Hepatocyte (in vitro differentiated cells): ENCODE data around the gene TAF8.

Experiments
- EZH2 ChIP-seq: fragments of 200-600 bp; sonication (generic); IDR thresholded peaks from 2 replicates; pipeline ENCODE4 v1.6.1; 2016; ENCODE audit warnings: antibody characterized with exemption, mild to moderate bottlenecking, borderline replicate concordance
- EZH2phosphoT487 ChIP-seq: fragments of 200-600 bp; sonication (generic); IDR thresholded peaks from one replicate; pipeline ENCODE4 v1.6.1; 2018; ENCODE audit warnings: antibody characterized with exemption, mild to moderate bottlenecking, low read depth, moderate library complexity; ENCODE audit not compliant: unreplicated experiment, severe bottlenecking
- TF ChIP-seq, protein P1 (sequence below): fragments of 200-600 bp; sonication (generic); IDR thresholded peaks from 2 replicates; pipeline ENCODE4 v1.5.1; 2016; ENCODE audit warnings: antibody characterized with exemption, mild to moderate bottlenecking; ENCODE audit not compliant: poor library complexity

DNA sequence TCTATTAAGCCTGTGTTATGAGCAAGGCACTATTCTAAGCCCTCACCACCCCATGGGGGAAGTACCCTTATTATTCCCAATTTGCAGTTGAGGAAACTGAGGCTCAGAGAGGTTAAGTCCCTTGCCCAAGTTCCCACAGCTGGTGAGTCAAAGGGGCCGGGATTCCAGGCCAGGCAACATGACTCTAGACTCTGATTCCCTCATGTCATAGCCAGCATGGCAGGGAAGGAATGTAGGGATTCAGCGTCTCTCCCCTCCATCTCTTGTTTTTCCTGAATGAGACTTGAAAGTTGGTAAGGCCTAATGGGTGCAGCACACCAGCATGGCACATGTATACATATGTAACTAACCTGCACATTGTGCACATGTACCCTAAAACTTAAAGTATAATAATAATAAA lies 85.4 kb downstream of the TAF8 start:
- TF ChIP-seq EZH2phosphoT487 (no peak), EZH2 (no peak)
- TF ChIP-seq, protein P1, sequence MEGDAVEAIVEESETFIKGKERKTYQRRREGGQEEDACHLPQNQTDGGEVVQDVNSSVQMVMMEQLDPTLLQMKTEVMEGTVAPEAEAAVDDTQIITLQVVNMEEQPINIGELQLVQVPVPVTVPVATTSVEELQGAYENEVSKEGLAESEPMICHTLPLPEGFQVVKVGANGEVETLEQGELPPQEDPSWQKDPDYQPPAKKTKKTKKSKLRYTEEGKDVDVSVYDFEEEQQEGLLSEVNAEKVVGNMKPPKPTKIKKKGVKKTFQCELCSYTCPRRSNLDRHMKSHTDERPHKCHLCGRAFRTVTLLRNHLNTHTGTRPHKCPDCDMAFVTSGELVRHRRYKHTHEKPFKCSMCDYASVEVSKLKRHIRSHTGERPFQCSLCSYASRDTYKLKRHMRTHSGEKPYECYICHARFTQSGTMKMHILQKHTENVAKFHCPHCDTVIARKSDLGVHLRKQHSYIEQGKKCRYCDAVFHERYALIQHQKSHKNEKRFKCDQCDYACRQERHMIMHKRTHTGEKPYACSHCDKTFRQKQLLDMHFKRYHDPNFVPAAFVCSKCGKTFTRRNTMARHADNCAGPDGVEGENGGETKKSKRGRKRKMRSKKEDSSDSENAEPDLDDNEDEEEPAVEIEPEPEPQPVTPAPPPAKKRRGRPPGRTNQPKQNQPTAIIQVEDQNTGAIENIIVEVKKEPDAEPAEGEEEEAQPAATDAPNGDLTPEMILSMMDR: no peak
